ENCODE data around the gene TRIM7.
A peak's percentile ranks its signal among the peaks of the same experiment; 100 is the strongest.
"Not testable (repeated sequence)": the region's sequence is repeated elsewhere in the genome, so short reads cannot be mapped to it uniquely, and the experiment has no call there.

TRIM7 gene

DNA sequence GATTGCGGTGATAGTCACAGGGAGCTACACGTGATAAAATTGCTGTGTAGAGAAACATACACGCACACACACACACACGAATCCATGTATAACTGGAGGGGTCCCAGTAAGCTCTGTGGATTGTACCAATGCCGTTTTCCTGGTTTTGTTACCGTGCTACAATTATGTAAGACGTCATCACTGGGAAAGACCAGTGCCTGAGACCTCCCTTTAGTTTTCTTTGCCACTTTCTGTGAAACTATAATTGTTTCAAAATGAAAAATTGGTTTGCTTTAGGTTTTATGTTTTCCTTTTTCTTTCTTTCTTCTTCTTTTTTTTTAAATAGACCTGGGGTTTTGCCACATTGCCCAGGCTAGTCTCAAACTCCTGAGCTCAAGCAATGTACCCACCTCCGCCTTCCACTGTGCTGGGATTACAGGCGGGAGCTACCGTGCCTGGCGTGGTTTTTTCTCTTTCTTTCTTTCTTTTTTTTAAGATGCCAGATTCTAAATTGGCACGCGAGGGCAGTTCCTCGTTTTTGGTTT is 36.3 kb downstream of the TRIM7 start:
- no peak for DNase-seq

- no peak for DNase-seq
Measured at GRCh38 chr5:181167814-181168488, 37.0 kb downstream of the TRIM7 start.

GRCh38 chr5:181166812-181167733 is 37.9 kb downstream of the TRIM7 start:
- no peak for DNase-seq

DNA sequence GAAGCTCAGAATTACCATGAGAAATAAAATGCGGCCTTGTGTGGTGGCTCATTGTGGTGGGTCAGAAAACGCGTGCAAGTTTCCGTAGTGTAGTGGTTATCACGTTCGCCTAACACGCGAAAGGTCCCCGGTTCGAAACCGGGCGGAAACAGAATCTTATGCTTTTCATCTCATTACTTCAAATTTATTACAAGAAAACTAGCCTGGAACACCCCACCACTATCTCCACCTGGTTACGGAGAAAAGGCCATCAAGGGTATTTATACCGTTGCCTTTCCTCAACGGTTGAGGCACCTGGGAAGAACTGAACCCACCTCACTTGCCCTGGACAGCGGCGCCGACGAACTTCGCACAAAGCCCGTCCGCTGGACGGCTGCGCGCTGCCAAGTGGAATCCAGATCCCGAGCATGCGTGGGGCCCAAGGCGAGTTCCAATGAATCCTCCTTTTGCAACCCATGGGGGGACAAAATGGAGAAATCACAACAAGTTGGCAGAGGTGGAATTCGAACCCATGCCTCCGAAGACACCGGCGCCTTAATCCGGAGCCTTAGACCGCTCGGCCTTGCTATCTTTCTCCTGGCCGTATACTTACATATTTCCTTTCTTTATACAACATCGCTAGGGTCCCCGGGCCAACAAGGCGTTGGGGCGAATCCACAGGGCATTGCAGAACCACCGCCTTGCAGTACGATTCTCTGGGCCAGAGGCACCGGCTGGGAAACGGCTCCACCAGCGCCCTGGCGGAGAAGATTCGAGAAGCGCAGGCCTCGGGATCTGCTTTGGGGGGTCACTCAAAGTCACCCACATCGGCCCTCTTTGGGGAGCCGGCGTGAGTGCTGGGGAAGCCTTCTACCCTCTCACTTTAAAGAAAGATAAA is 40.7 kb downstream of the TRIM7 start:
- DNase-seq = no peak

GRCh38 chr5:181163487-181164075 is 41.4 kb downstream of the TRIM7 start:
- no peak for DNase-seq

DNA sequence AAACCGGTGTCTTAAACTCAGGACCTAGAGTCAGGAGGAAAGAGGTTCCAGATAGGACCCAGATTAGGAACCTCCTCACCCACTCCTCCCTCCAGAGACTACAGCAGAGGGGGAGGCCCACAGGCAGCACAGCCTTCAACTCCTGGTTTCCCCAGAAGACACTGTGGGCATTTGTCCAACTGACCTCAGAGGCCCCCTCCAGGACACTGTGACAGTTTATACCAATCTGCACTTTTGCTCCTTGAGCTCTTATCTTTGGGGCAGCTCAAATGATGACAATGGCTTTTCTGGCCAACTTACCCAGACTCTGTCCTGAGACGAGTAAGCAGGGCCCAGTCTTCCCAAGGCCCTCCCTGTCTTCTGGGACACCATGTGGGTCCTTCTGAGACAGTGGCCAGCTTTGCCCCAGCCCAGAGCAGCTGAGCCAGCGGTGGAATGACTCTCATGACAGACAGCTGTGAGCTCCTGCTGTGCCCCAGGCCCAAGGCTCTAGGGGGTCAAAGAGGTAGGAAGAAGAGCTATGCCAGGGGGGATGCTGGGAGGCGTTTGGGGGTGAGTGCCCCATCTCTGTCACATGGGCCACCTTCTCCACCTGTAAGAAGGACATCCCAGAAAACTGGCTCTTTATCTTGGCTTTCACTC is 43.3 kb downstream of the TRIM7 start:
- no peak for DNase-seq

- not testable (repeated sequence) for DNase-seq
Measured at GRCh38 chr5:181160755-181161533, 44.1 kb downstream of the TRIM7 start.

- DNase-seq = no peak
Measured at GRCh38 chr5:181160152-181160754, 44.7 kb downstream of the TRIM7 start.

- DNase-seq = peak; percentile 43
Measured at GRCh38 chr5:181159286-181160151, 45.5 kb downstream of the TRIM7 start.

GRCh38 chr5:181158869-181159268 is 46.1 kb downstream of the TRIM7 start:
- DNase-seq = no peak

- DNase-seq = no peak
Measured at GRCh38 chr5:181156758-181157157, 48.2 kb downstream of the TRIM7 start.

GRCh38 chr5:181153814-181154213 is 51.2 kb downstream of the TRIM7 start:
- no peak for DNase-seq

GRCh38 chr5:181152406-181152805 is 52.6 kb downstream of the TRIM7 start:
- DNase-seq = no peak

GRCh38 chr5:181151146-181151545 is 53.9 kb downstream of the TRIM7 start:
- no peak for DNase-seq

DNA sequence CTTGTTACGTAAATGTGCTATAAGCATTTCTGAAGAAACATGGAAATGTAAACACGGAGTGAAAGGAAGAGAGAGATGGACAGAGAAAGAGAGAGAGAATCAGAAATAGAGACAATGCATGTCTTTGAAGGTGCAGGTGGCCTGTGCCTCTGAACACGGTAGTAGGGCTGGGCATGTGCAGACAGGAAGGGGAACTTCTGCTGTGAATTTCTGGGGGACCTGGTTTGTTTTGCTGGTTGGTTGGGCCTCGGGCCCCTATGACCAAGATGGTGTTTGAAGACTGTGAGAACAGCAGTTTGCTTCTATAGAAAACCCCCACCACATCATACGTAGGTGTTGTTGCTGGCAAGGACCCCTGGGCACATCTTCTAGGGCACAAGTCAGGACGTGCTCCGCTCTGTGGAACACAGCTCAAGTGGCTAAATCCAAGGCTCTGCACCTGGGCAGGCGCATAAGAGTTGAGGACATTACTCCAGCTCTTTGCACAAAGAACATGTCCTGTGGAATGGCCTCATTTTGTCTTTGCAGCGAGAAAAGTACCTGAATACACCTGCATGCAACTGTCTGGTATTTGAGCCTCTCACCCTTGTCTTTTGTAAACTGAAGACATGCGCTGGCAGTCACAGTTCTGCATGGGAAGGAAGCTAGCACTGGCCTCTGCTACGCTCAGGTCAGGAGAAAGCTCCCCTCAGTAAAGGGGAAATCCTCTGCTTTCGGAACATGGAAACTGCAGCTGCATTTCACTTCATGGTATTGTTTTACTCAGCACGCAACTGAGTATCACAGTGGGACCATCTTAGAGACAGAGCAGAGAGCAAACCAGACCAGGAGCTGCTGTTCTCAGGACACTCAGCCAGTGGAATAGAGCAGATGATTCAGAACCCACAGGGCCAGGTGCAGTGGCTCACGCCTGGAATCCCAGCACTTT is 54.9 kb downstream of the TRIM7 start:
- no peak for DNase-seq

GRCh38 chr5:181149355-181149754 is 55.6 kb downstream of the TRIM7 start:
- no peak for DNase-seq

- DNase-seq = not testable (repeated sequence)
Measured at GRCh38 chr5:181146927-181147636, 57.9 kb downstream of the TRIM7 start, which contains the start of gene OR2V2. TSS of gene OR2V2 (plus strand) at chr5:181147586. CDS start at chr5:181154943, 7,357 bp downstream.

DNA sequence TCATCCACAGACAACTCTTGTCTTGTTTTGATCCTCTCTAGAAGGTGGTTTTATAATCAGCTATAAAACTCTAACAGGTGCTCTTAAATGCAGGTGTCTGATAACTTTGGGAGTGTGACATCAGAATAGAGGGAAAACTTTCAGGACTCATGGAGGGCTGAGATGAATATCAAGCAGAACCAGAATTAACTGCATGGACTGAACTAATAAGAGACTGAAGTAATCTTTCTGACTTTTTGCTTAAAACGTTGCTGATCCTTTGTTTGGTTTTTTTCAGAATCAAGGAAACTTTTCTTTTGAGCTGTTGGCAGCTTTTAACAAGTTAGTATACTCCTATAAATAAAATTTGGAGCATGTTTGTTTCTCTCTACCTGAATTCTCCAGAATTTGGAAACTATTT is 59.9 kb downstream of the TRIM7 start:
- DNase-seq = no peak

Measured in NCI-H2081 treated with DMSO at 0.1 percent for 48 hours (cell line).